ENCODE measurements around the gene MBD5. TPM values are rescaled to one million over a fixed set of nuclear protein-coding genes. Genes with fewer than 3 reads are reported as not detected.

Gene MBD5
- total RNA-seq, 1 donor from 2014 or later, result 18.8 TPM

- no peaks in the 10 kb centered on the region for H3K9me3 Mint-ChIP-seq
- H3K27ac Mint-ChIP-seq, result no peak overlapping the region
- intact Hi-C loops (cut with micrococcal nuclease), result no loop called here
- peaks cover 5% of the 10 kb centered on the region for H3K27me3 Mint-ChIP-seq (ENCODE audit: insufficient read depth)
- no peaks in the 10 kb centered on the region for H3K36me3 Mint-ChIP-seq (ENCODE audit: low read depth)
- H3K4me3 Mint-ChIP-seq, result no peak overlapping the region
- no peak for DNase-seq (ENCODE audit: low spot score)
- H3K4me1 Mint-ChIP-seq (ENCODE audit: low read depth), result peaks cover 22% of the 10 kb centered on the region
Observed at GRCh38 chr2:148565272-148565894, 544.5 kb downstream of the MBD5 start.

Other genes starting within 250 kb of the MBD5 start
- 1.7 and 3.6 TPM in 2 replicates for gene ACVR2A, start 176.1 kb upstream of the MBD5 start, total RNA-seq
- gene ORC4, start 354 bp upstream of the MBD5 start, total RNA-seq, result 29.2 and 34.2 TPM in 2 replicates